ENCODE measurements around the gene PSD. TPM values are rescaled to one million over a fixed set of nuclear protein-coding genes. Genes with fewer than 3 reads are reported as not detected.

Gene PSD
- total RNA-seq, 2 experiments from 2014 or later: 4.2 to 4.4 TPM

GRCh38 chr10:102425444-102425843, 6.9 kb upstream of the PSD start:
- ChIA-PET POLR2A (interaction anchor here (1.0 kb wide), 1 partner anchor 9 kb away, joined by 4 read pairs; no protein-coding TSS in a partner anchor), CTCF (interaction anchor here (1.1 kb wide), 1 partner anchor 32 kb away, joined by 3 read pairs; no protein-coding TSS in a partner anchor)
- DNase-seq: no peak
- peaks cover 9% of the 10 kb centered on the region for H3K36me3 Mint-ChIP-seq
- no peak overlapping the region for H3K4me3 Mint-ChIP-seq
- peak overlapping the region; percentile 18 for H3K27ac Mint-ChIP-seq
- intact Hi-C loops (cut with micrococcal nuclease): no loop called here
- no peaks in the 10 kb centered on the region for H3K27me3 Mint-ChIP-seq
- H3K4me1 Mint-ChIP-seq (ENCODE audit: low read depth): peaks cover 31% of the 10 kb centered on the region
- H3K9me3 Mint-ChIP-seq: no peaks in the 10 kb centered on the region

- intact Hi-C loops (cut with micrococcal nuclease): loop anchor here (5.0 kb wide), 2 partner anchors 52 to 273 kb away; partner anchors contain the start of gene NOLC1
- Mint-ChIP-seq H3K27me3 (no peaks in the 10 kb centered on the region), H3K36me3 (peaks cover 9% of the 10 kb centered on the region), H3K4me3 (no peak overlapping the region), H3K27ac (no peak overlapping the region), H3K9me3 (no peaks in the 10 kb centered on the region), H3K4me1 (ENCODE audit: low read depth) (peaks cover 36% of the 10 kb centered on the region)
- DNase-seq: no peak
- POLR2A ChIA-PET: interaction anchor here (1.0 to 5.6 kb wide), 2 partner anchors 10 to 28 kb away, joined by 4 to 84 read pairs; partner anchors contain the start of gene NFKB2
- CTCF ChIA-PET: interaction anchor here (1.0 to 6.0 kb wide), 2 partner anchors 20 to 28 kb away, joined by 3 to 125 read pairs; partner anchors contain the start of gene NFKB2
Measured at GRCh38 chr10:102424916-102425315, 6.3 kb upstream of the PSD start.

GRCh38 chr10:102424145-102424544, 5.6 kb upstream of the PSD start:
- H3K27ac Mint-ChIP-seq: no peak overlapping the region
- peaks cover under 1% of the 10 kb centered on the region for H3K27me3 Mint-ChIP-seq
- H3K4me1 Mint-ChIP-seq (ENCODE audit: low read depth): peaks cover 44% of the 10 kb centered on the region
- intact Hi-C loops (cut with micrococcal nuclease): loop anchor here (5.0 kb wide), 2 partner anchors 53 to 272 kb away; partner anchors contain the start of gene NOLC1
- H3K36me3 Mint-ChIP-seq: peaks cover 9% of the 10 kb centered on the region
- DNase-seq: no peak
- H3K4me3 Mint-ChIP-seq: no peak overlapping the region
- ChIA-PET POLR2A (interaction anchor here (5.6 kb wide), 1 partner anchor 27 kb away, joined by 84 read pairs; the partner anchor contains the start of gene NFKB2), CTCF (interaction anchor here (0.6 to 6.0 kb wide), 11 partner anchors 7 to 252 kb away, joined by 3 to 125 read pairs (median 20); partner anchors contain the start of genes CUEDC2 and NFKB2)
- H3K9me3 Mint-ChIP-seq: no peaks in the 10 kb centered on the region

- DNase-seq: no peak
- intact Hi-C loops (cut with micrococcal nuclease): loop anchor here (5.0 kb wide), 2 partner anchors 54 to 271 kb away; partner anchors contain the start of gene NOLC1
- H3K36me3 Mint-ChIP-seq: peaks cover 9% of the 10 kb centered on the region
- no peak overlapping the region for H3K4me3 Mint-ChIP-seq
- peaks cover 4% of the 10 kb centered on the region for H3K27me3 Mint-ChIP-seq
- POLR2A ChIA-PET: interaction anchor here (0.5 to 5.6 kb wide), 3 partner anchors 11 to 202 kb away, joined by 3 to 84 read pairs (median 56); partner anchors contain the start of genes CUEDC2 and NFKB2
- CTCF ChIA-PET: interaction anchor here (0.6 to 6.0 kb wide), 14 partner anchors 8 to 252 kb away, joined by 3 to 125 read pairs (median 8); partner anchors contain the start of genes CUEDC2, ELOVL3 and NFKB2
- peaks cover 48% of the 10 kb centered on the region for H3K4me1 Mint-ChIP-seq (ENCODE audit: low read depth)
- H3K27ac Mint-ChIP-seq: peak overlapping the region; percentile 8
- H3K9me3 Mint-ChIP-seq: no peaks in the 10 kb centered on the region
Measured at GRCh38 chr10:102423372-102423968, 4.9 kb upstream of the PSD start.

- Mint-ChIP-seq H3K27ac (peak overlapping the region; percentile 74), H3K9me3 (no peaks in the 10 kb centered on the region), H3K4me3 (peak overlapping the region; percentile 94), H3K36me3 (peaks cover 9% of the 10 kb centered on the region), H3K4me1 (ENCODE audit: low read depth) (peaks cover 51% of the 10 kb centered on the region), H3K27me3 (peaks cover 12% of the 10 kb centered on the region)
- intact Hi-C loops (cut with micrococcal nuclease): loop anchor here (5.0 kb wide), 2 partner anchors 55 to 270 kb away; partner anchors contain the start of gene NOLC1
- ChIA-PET CTCF (interaction anchor here (0.6 to 6.0 kb wide), 26 partner anchors 9 to 253 kb away, joined by 3 to 125 read pairs (median 6); partner anchors contain the start of genes C10orf95, CUEDC2, ELOVL3 and NFKB2), POLR2A (interaction anchor here (2.3 to 5.6 kb wide), 3 partner anchors 11 to 25 kb away, joined by 7 to 84 read pairs (median 56); partner anchors contain the start of genes CUEDC2 and NFKB2)
- DNase-seq: peak; percentile 78
Measured at GRCh38 chr10:102422545-102423129, 4.1 kb upstream of the PSD start.

GRCh38 chr10:102421757-102422512, 3.4 kb upstream of the PSD start:
- CTCF ChIA-PET: interaction anchor here (0.6 to 6.0 kb wide), 23 partner anchors 10 to 252 kb away, joined by 3 to 125 read pairs (median 7); partner anchors contain the start of genes C10orf95, CUEDC2 and NFKB2
- Mint-ChIP-seq H3K4me3 (peak overlapping the region; percentile 94), H3K27me3 (peaks cover 18% of the 10 kb centered on the region), H3K27ac (peak overlapping the region; percentile 74), H3K4me1 (ENCODE audit: low read depth) (peaks cover 44% of the 10 kb centered on the region), H3K9me3 (no peaks in the 10 kb centered on the region), H3K36me3 (peaks cover 9% of the 10 kb centered on the region)
- intact Hi-C loops (cut with micrococcal nuclease): loop anchor here (1.0 to 5.0 kb wide), 7 partner anchors 10 to 270 kb away; partner anchors contain the start of genes ACTR1A, CUEDC2, GBF1 and NOLC1
- peak; percentile 54 for DNase-seq
- POLR2A ChIA-PET: interaction anchor here (1.5 to 5.6 kb wide), 6 partner anchors 10 to 28 kb away, joined by 5 to 84 read pairs (median 12); partner anchors contain the start of genes C10orf95, CUEDC2 and NFKB2

GRCh38 chr10:102421507-102421756, 2.8 kb upstream of the PSD start:
- Mint-ChIP-seq H3K4me3 (peak overlapping the region; percentile 94), H3K27ac (peak overlapping the region; percentile 92), H3K36me3 (peaks cover 9% of the 10 kb centered on the region), H3K4me1 (ENCODE audit: low read depth) (peaks cover 39% of the 10 kb centered on the region), H3K27me3 (peaks cover 19% of the 10 kb centered on the region), H3K9me3 (no peaks in the 10 kb centered on the region)
- ChIA-PET POLR2A (interaction anchor here (1.3 to 5.6 kb wide), 7 partner anchors 10 to 40 kb away, joined by 5 to 84 read pairs (median 10); partner anchors contain the start of genes C10orf95, CUEDC2 and NFKB2), CTCF (interaction anchor here (0.7 to 6.0 kb wide), 19 partner anchors 10 to 197 kb away, joined by 3 to 125 read pairs (median 9); partner anchors contain the start of genes C10orf95, CUEDC2 and NFKB2)
- intact Hi-C loops (cut with micrococcal nuclease): loop anchor here (1.0 to 5.0 kb wide), 7 partner anchors 11 to 269 kb away; partner anchors contain the start of genes ACTR1A, CUEDC2, GBF1 and NOLC1
- DNase-seq: no peak

- intact Hi-C loops (cut with micrococcal nuclease): loop anchor here (1.0 to 5.0 kb wide), 8 partner anchors 11 to 269 kb away; partner anchors contain the start of genes ACTR1A, CUEDC2, GBF1 and NOLC1
- H3K27ac Mint-ChIP-seq: peak within 1 kb of the TSS; percentile 92
- H3K9me3 Mint-ChIP-seq: no peaks in the 10 kb centered on the region
- H3K4me1 Mint-ChIP-seq (ENCODE audit: low read depth): peaks cover 35% of the 10 kb centered on the region
- H3K36me3 Mint-ChIP-seq: peaks cover 9% of the 10 kb centered on the region
- H3K4me3 Mint-ChIP-seq: peak within 1 kb of the TSS; percentile 94
- peak; percentile 98 for DNase-seq
- ChIA-PET POLR2A (interaction anchor here (0.5 to 5.6 kb wide), 11 partner anchors 9 to 225 kb away, joined by 3 to 84 read pairs (median 5); partner anchors contain the start of genes C10orf95, CUEDC2 and NFKB2), CTCF (interaction anchor here (0.8 to 6.0 kb wide), 18 partner anchors 11 to 197 kb away, joined by 3 to 125 read pairs (median 10); partner anchors contain the start of genes C10orf95, CUEDC2 and NFKB2)
- H3K27me3 Mint-ChIP-seq: peaks cover 22% of the 10 kb centered on the region
Measured at GRCh38 chr10:102420714-102421506, 2.3 kb upstream of the PSD start, which contains the start of gene FBXL15. Gene FBXL15 (plus strand): TSS chr10:102420836. CDS start chr10:102421130, 294 bp downstream.

- intact Hi-C loops (cut with micrococcal nuclease): loop anchor here (1.0 to 5.0 kb wide), 3 partner anchors 11 to 268 kb away; partner anchors contain the start of gene NOLC1
- peaks cover 9% of the 10 kb centered on the region for H3K36me3 Mint-ChIP-seq
- DNase-seq: peak; percentile 33
- POLR2A ChIA-PET: interaction anchor here (1.0 to 5.6 kb wide), 8 partner anchors 10 to 226 kb away, joined by 3 to 84 read pairs (median 8); partner anchors contain the start of genes C10orf95, CUEDC2 and NFKB2
- H3K4me3 Mint-ChIP-seq: peak overlapping the region; percentile 94
- H3K27ac Mint-ChIP-seq: peak overlapping the region; percentile 92
- CTCF ChIA-PET: interaction anchor here (0.6 to 6.0 kb wide), 13 partner anchors 10 to 361 kb away, joined by 3 to 125 read pairs (median 14); partner anchors contain the start of genes CUEDC2 and NFKB2
- no peaks in the 10 kb centered on the region for H3K9me3 Mint-ChIP-seq
- peaks cover 35% of the 10 kb centered on the region for H3K4me1 Mint-ChIP-seq (ENCODE audit: low read depth)
- H3K27me3 Mint-ChIP-seq: peaks cover 25% of the 10 kb centered on the region
Measured at GRCh38 chr10:102420181-102420713, 1.7 kb upstream of the PSD start.

Data from activated CD4-positive, alpha-beta memory T cell treated with anti-CD3 and anti-CD28 coated beads for 36 hours (primary cell).